Activated T-cell treated with anti-CD3 and anti-CD28 coated beads for 4 hours (primary cell): ENCODE data around the gene RICTOR.
"Not testable (repeated sequence)": the region's sequence is repeated elsewhere in the genome, so short reads cannot be mapped to it uniquely, and the experiment has no call there.

Source experiments
- DNase-seq: peaks from one replicate; pipeline ENCODE4 v3.0.0-alpha.2; 2020

The RICTOR gene

DNA sequence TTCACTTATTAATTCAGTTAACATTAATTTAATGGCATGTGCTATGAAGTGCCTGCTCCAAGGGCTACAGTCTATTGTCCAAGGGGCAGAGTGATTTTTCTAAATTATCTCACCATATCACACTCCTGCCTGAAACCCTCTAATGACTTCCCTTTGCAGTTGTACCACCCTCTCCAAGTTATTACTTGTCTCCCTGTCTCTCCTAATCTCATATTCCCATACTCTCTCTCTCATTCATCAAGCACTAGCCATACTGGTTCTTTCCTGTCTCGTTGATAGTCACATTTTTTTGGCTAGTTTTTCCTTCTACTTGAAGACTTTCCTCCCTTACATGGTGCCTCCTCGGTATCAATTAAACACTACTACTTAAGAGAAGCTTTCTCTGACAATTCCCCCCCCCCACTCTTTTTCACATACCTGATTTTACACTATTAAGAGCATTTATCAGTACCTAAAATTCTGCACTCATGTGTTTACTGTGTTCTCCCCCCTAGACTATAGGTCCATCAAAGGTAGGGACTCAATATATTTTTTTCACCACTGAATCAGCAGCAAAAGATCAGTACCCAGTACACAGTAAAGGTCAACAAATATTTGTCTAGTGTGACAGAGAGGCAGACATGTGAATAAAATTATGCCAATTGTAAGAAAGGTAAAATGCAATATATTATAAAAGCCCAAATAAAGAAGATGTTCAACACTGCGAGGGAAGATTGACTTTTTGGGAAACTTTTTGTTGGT lies 19.0 kb downstream of the RICTOR start:
- DNase-seq = no peak

DNA sequence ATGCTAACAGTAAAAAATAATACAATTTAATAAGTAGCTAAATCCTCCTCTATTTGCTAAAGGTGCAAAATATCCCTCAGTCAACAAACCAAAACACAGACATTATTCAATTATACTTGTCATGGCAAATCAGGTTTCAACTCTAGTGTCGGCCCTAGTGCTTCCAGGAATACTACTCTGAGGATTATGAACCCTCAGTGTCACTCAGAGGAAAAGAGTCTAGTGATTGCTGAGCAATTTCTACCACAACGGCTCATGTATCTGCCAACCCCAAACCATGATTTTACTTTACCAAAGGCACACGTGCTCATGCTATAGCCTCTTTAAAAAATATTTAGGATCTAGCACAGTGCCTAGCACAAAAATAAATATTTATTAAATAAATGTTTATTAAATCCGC lies 21.0 kb downstream of the RICTOR start:
- no peak for DNase-seq

GRCh38 chr5:39052141-39052540 lies 22.1 kb downstream of the RICTOR start:
- no peak for DNase-seq

DNA sequence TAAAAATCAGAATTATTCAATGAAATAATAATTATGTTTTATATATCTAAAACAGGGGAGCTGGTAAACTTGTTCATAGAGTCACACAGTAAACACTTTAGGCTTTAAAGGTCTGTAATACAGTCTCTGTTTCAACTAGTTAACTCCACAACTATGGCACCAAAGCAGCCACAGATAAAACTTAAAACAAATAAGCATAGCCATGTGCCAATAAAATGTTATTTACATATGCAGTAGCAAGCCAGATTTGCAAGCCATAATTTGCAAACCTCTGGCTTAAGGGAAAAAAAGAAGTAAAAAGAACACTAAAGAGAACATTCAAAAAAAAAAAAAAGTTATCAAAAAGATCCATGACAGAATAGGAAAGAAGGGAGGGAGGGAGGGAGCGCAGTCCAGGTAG lies 24.9 kb downstream of the RICTOR start:
- no peak for DNase-seq

- DNase-seq = no peak
Measured at GRCh38 chr5:39040875-39041274, 33.3 kb downstream of the RICTOR start.

- not testable (repeated sequence) for DNase-seq
Measured at GRCh38 chr5:39034493-39034892, 39.7 kb downstream of the RICTOR start.

GRCh38 chr5:39031041-39031440 lies 43.2 kb downstream of the RICTOR start:
- DNase-seq = no peak

GRCh38 chr5:39025456-39025855 lies 48.7 kb downstream of the RICTOR start:
- no peak for DNase-seq

- no peak for DNase-seq
Measured at GRCh38 chr5:39024884-39025283, 49.3 kb downstream of the RICTOR start.

DNA sequence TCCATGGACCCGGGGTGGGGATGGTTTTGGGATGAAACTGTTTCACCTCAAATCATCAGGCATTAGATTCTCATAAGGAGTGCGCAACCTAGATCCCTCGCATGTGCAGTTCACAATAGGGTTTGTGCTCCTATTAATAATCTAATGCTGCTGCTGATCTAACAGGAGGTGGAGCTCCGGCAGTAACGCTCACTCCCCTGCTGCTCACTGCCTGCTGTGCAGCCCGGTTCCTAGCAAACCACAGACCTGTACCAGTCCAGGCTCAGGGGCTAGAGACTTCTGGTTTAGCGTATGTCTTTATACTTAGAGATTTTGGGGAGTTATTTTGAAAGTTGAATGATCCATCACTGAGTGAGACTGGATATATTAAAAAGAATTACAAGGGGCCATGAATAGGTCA lies 50.2 kb downstream of the RICTOR start:
- no peak for DNase-seq

GRCh38 chr5:39023121-39023520 lies 51.1 kb downstream of the RICTOR start:
- DNase-seq = no peak

- no peak for DNase-seq
Measured at GRCh38 chr5:39022151-39022550, 52.0 kb downstream of the RICTOR start.

DNA sequence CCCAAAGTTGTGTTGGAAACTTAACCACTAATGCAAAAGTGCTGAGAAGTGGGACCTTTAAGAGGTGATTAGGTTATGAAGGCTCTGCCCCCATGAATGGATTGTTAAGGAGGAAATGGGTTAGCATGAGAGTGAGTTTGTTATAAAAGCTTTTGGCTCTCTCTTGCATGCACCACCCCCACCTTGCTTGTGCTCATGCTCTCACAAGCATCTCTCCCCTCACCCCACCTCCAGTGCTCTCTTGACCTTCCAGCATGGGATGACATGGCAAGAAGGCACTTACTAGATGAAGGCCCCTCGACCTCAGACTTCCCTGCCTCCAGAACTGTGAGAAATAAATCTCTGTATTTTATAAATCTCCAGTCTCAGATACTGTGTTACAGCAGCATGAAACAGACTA lies 52.8 kb downstream of the RICTOR start:
- no peak for DNase-seq

DNA sequence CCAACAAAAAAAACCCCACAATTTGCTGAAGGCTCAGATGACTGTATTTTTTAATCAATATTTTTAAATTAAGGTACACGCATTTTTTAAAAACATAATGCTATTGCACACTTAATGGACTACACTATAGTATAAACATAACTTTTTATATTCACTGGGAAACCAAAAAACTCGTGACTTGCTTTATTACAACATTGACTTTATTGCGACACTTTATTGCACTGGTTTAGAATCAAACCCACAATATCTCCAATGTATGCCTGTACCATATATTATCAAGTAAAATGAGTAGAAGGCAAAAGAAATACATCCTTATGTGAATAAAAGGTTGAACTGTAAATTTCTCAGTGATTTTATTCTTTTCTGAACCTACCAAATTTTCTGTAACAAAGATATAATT lies 53.7 kb downstream of the RICTOR start:
- no peak for DNase-seq

DNA sequence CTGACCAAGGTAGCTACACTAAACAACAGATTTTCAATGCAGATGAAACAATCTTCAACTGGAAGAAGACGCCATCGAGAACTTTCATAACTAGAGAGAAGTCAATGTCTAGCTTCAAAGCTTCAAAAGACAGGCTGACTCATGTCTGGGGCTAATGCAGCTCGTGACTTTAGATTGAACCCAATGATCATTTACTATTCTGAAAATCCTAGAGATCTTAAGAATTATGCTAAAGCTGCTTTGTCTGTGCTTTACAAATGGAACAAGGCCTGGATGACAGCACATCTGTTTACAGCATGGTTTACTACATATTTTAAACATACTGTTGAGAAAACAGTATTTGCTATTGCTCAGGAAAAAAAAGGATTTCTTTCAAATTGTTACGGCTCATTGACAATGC lies 54.9 kb downstream of the RICTOR start:
- no peak for DNase-seq

- no peak for DNase-seq
Measured at GRCh38 chr5:39017504-39017903, 56.7 kb downstream of the RICTOR start.

GRCh38 chr5:39016587-39017275 lies 57.5 kb downstream of the RICTOR start:
- DNase-seq = no peak

DNA sequence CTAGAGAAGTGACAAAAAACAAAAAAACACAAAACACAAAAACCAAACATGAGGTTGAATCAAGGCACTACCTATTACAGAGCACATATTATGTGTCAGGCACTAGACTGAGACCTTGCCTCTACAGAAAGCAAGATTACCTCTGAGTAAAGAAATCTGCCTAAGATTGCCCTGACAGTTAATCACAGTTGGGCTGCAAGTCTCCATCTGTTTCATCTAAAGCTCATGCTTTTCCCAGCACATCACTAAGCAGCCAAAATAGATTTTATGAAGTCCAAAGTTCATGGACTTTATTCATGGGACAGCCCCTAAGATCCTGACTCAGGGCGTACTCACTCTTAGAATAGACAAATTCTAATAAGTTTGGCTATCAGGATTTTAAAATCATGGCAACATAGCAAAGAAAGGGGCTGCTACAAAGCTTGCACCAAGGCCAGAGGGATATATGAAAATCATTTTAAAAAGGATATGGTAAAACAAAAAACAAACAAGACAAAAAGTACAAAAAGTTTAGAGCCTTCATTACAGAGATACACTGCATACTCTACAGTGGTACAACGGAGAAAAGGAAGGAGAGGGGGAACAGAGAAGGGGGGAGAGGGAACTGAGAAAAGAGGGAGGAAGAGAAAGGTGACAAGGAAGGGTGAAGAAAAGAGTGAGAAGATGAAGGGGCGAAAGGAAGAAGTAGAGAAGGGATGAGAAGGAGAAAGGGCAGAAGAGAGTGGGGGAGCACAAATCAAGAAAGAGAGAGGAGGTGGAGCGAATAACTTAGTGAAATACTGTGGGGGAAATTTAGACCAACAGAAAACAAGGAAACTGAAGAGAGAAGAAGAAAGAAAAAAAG lies 58.2 kb downstream of the RICTOR start:
- DNase-seq = no peak

DNA sequence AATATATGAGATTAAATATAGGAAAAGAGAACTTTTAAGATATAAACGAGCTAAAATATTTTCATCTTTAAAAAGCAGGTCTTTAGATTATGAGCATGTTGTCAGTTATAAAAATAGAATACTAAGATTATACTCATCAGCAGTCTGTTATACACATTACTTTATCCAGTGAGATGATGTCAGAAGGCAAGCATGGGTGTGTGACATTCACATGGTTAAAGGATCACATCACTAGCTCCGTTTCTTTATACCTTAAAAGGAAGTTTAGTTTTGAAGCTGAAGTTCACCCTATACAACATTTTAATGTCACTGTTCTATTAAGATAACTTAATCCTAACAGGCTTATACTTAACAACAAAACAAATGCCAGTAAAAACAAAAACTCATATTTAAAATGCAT lies 59.6 kb downstream of the RICTOR start:
- DNase-seq = no peak

- no peak for DNase-seq
Measured at GRCh38 chr5:39013938-39014337, 60.3 kb downstream of the RICTOR start.

DNA sequence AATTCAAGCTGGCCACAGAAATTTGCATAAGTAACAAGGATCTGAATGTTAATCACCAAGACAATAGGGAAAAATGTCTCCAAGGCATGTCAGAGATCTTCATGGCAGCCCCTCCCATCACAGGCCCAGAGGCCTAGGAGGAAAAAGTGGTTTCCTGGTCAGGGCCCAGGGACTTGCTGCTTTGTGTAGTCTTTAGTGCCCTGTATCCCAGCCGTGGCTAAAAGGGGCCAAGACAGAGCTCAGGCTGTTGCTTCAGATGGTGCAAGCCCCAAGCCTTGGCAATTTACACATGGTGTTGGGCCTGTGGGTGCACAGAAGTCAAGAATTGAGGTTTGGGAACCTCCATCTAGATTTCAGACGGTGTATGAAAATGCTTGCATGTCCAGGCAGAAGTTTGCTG lies 63.2 kb downstream of the RICTOR start:
- not testable (repeated sequence) for DNase-seq

DNA sequence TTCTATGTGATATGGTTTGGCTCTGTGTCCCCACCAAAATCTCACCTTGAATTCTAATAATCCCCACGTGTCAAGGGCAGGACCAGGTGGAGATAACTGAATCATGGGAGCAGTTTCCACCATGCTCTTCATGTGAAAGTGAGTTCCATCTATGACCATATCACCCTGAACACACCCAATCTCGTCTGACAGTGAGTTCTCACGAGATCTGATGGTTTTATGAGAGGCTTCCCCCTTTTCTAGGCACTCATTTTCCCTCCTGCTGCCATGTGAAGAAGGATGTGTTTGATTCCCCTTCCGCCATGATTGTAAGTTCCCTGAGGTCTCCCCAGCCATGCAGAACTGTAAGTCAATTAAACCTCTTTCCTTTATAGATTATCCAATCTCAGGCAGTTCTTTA lies 64.2 kb downstream of the RICTOR start:
- no peak for DNase-seq

GRCh38 chr5:39009280-39009679 lies 64.9 kb downstream of the RICTOR start:
- DNase-seq = no peak

DNA sequence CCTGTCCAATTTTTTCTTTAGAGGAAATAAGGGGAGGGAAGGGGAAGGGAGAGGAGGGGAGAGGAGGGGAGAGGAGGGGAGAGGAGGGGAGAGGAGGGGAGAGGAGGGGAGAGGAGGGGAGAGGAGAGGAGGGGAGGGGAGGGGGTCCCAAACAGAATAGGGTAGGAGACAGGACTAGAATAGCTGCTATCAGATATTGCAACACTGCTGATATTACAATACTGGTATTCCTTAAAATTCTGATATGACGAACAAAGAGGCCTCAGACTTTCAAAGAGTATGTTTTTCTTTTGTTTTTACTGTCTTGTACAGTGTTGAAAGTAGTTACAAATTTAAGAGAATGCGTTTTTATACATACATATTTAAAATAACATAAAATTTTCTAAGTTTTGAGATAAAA lies 67.5 kb downstream of the RICTOR start:
- DNase-seq = no peak
